ENCODE results near the gene YPEL3.
A peak's percentile ranks its signal among the peaks of the same experiment; 100 is the strongest.

Gene YPEL3

GRCh38 chr16:30069611-30070462 lies 26.2 kb downstream of the YPEL3 start:
- DNase-seq (ENCODE audit: low read depth in 2 of 2) = no peak

- DNase-seq (ENCODE audit: low read depth in 2 of 2) = no peak
These were observed 27.0 kb downstream of the YPEL3 start for GRCh38 chr16:30068750-30069610.

- no peak for DNase-seq (ENCODE audit: low read depth in 2 of 2)
These were observed 27.7 kb downstream of the YPEL3 start for GRCh38 chr16:30068333-30068732.

- DNase-seq (ENCODE audit: low read depth in 2 of 2) = no peak
These were observed 28.5 kb downstream of the YPEL3 start for GRCh38 chr16:30067584-30067916.

GRCh38 chr16:30066761-30067583 lies 29.0 kb downstream of the YPEL3 start:
- no peak for DNase-seq (ENCODE audit: low read depth in 2 of 2)

- no peak for DNase-seq (ENCODE audit: low read depth in 2 of 2)
These were observed 29.9 kb downstream of the YPEL3 start for GRCh38 chr16:30065943-30066760.

GRCh38 chr16:30065102-30065942 lies 30.7 kb downstream of the YPEL3 start, which contains the start of gene ALDOA:
ALDOA (plus strand) TSS chr16:30065760; CDS start chr16:30066898, 1,138 bp downstream.
- DNase-seq (ENCODE audit: low read depth in 2 of 2) = peak; percentile 89 to 94

- DNase-seq (ENCODE audit: low read depth in 2 of 2) = no peak
These were observed 31.3 kb downstream of the YPEL3 start for GRCh38 chr16:30064729-30065101.

GRCh38 chr16:30063893-30064728 lies 31.9 kb downstream of the YPEL3 start:
- DNase-seq (ENCODE audit: low read depth in 2 of 2) = peak in 1 of 2 donors; percentile 44

GRCh38 chr16:30063278-30063892 lies 32.6 kb downstream of the YPEL3 start:
- no peak for DNase-seq (ENCODE audit: low read depth in 2 of 2)

GRCh38 chr16:30060836-30061554 lies 35.0 kb downstream of the YPEL3 start:
- DNase-seq (ENCODE audit: low read depth in 2 of 2) = no peak

GRCh38 chr16:30060346-30060745 lies 35.7 kb downstream of the YPEL3 start:
- no peak for DNase-seq (ENCODE audit: low read depth in 2 of 2)

- DNase-seq (ENCODE audit: low read depth in 2 of 2) = no peak
These were observed 41.0 kb downstream of the YPEL3 start for GRCh38 chr16:30054959-30055553.

- no peak for DNase-seq (ENCODE audit: low read depth in 2 of 2)
These were observed 41.6 kb downstream of the YPEL3 start for GRCh38 chr16:30054451-30054850.

GRCh38 chr16:30053376-30054015 lies 42.5 kb downstream of the YPEL3 start:
- no peak for DNase-seq (ENCODE audit: low read depth in 2 of 2)

- DNase-seq (ENCODE audit: low read depth in 2 of 2) = peak; percentile 71 to 75
These were observed 43.2 kb downstream of the YPEL3 start for GRCh38 chr16:30052671-30053372.

GRCh38 chr16:30051518-30051917 lies 44.5 kb downstream of the YPEL3 start:
- no peak for DNase-seq (ENCODE audit: low read depth in 2 of 2)
